Panc1 (cell line): ENCODE data around the gene GPR21. TPM values are rescaled to one million over a fixed set of nuclear protein-coding genes. Genes with fewer than 3 reads are reported as not detected.

ENCODE experiments used
- ATAC-seq: fragments of 200-7000 bp; cut with Tn5 transposase; 2 replicates; pipeline ENCODE4 v1.9.1; 2020; ENCODE audit warnings: mild to moderate bottlenecking, moderate library complexity
- BruUV-seq: library from RNA; stranded (reverse); fragments of 400-500 nt; replicated peaks from 2 replicates; lab custom pipeline; 2021; lab: Mats Ljungman, UMichigan
- CTCF ChIA-PET: fragments of 300-600 bp; sonication (Branson Sonifier 250); formaldehyde crosslinking; loops from one replicate; lab custom pipeline; 2022; ENCODE audit warnings: antibody characterized with exemption; lab: Charles Lee
- POLR2A ChIA-PET: fragments of 300-600 bp; sonication (Branson Sonifier 250); formaldehyde crosslinking; loops from one replicate; lab custom pipeline; 2022; ENCODE audit warnings: antibody characterized with exemption; lab: Charles Lee
- DNase-seq: peaks from one replicate; pipeline ENCODE4 v3.0.0-alpha.2; 2010; ENCODE audit warnings: low read depth, low spot score
- H3K27ac ChIP-seq: 2 replicates; pipeline ENCODE4 v1.5.1; 2011; ENCODE audit warnings: mild to moderate bottlenecking, low read length, inconsistent platforms
- H3K27me3 ChIP-seq: fragments of 200-500 bp; sonication (Bioruptor generic); 2 replicates; pipeline ENCODE4 v1.6.0; 2014; ENCODE audit warnings: low read length, inconsistent platforms; ENCODE audit not compliant: control insufficient read depth, insufficient read depth
- H3K36me3 ChIP-seq: fragments of 200-500 bp; sonication (Bioruptor generic); 2 replicates; pipeline ENCODE4 v1.5.1; 2014; ENCODE audit warnings: inconsistent platforms, mild to moderate bottlenecking, low read length, moderate library complexity; ENCODE audit not compliant: control insufficient read depth, insufficient read depth
- H3K4me1 ChIP-seq: 2 replicates; pipeline ENCODE4 v1.5.1; 2011; ENCODE audit warnings: inconsistent platforms, mild to moderate bottlenecking, low read length, moderate library complexity; ENCODE audit not compliant: control insufficient read depth, insufficient read depth
- H3K4me3 ChIP-seq, 2 experiments: 2 replicates each; pipeline ENCODE4 v1.5.1; 2011 to 2012; ENCODE audit warnings: low read depth in 2 of 2, low read length in 2 of 2, mild to moderate bottlenecking in 2 of 2, inconsistent platforms in 1 of 2, moderate library complexity in 1 of 2
- H3K9me3 ChIP-seq: fragments of 200-500 bp; sonication (Bioruptor generic); 2 replicates; pipeline ENCODE4 v1.5.1; 2014; ENCODE audit warnings: low read depth, mild to moderate bottlenecking, inconsistent platforms, low read length, moderate library complexity; ENCODE audit not compliant: control insufficient read depth, insufficient read depth
- POLR2AphosphoS5 ChIP-seq: IDR thresholded peaks from 2 replicates; pipeline ENCODE4 v1.6.1; 2012; ENCODE audit warnings: mild to moderate bottlenecking, low read depth, low read length, moderate library complexity
- SIN3A ChIP-seq: IDR thresholded peaks from 2 replicates; pipeline ENCODE4 v1.6.1; 2012; ENCODE audit warnings: low read depth, mild to moderate bottlenecking, low read length, moderate library complexity, borderline replicate concordance; ENCODE audit not compliant: insufficient read depth
- TCF7L2 ChIP-seq: IDR thresholded peaks from 2 replicates; pipeline ENCODE4 v1.6.1; 2011; ENCODE audit warnings: mild to moderate bottlenecking, low read depth, low read length, inconsistent platforms
- in situ Hi-C: cut with HindIII; loops from 2 replicates; pipeline ENCODE4 v1.10.0; 2016; ENCODE audit warnings: low sequenced_read_pairs, low pct_unique_long_range_greater_than_20kb
- intact Hi-C: fragments of 100-400 bp; cut with micrococcal nuclease; formaldehyde crosslinking; loops from one replicate; pipeline ENCODE4 v1.10.0; 2022; ENCODE audit not compliant: unreplicated experiment
- total RNA-seq: library from RNA; stranded (reverse); gene quantifications from one replicate; pipeline ENCODE4 v1.2.1, GENCODE V29; 2021; ENCODE audit not compliant: unreplicated experiment
- TF ChIP-seq, protein P1 (sequence below), 2 experiments: IDR thresholded peaks; 2 replicates each; pipeline ENCODE4 v1.6.1; 2011 to 2012; ENCODE audit warnings: low read depth in 2 of 2, control low read depth in 1 of 2, low read length in 1 of 2, mild to moderate bottlenecking in 1 of 2, moderate library complexity in 1 of 2; ENCODE audit not compliant: insufficient read depth in 1 of 2
- TF ChIP-seq, protein P2 (sequence below): fragments of 450-650 bp; IDR thresholded peaks from 2 replicates; pipeline ENCODE4 v1.5.1; 2017; ENCODE audit warnings: mild to moderate bottlenecking

Gene GPR21
- total RNA-seq, 1 experiment from 2014 or later, result not detected

DNA sequence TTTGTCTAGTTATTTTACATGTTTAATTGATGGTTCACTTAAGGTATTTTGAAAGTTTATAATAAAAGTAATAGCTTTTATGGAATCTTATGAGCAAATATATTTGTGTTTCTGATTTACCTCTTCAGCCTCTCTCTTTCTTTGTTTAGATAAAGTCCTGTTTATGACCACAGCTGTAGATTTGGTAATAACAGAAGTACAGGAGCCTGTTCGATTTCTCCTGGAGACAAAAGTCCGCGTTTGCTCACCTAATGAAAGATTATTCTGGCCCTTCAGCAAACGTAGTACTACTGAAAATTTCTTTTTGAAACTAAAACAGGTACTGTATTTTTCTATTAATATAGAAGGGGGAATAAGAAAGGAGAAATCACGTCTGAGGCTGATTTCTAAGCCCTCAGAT is 35.0 kb upstream of the GPR21 start:
- POLR2A ChIA-PET, result no interaction called here
- CTCF ChIA-PET, result interaction anchor here (0.6 kb wide), 1 partner anchor 361 kb away, joined by 3 read pairs; no protein-coding TSS in a partner anchor
- intact Hi-C loops (no loop called here), in situ Hi-C loops (no loop called here)
- H3K27ac ChIP-seq, result no peak overlapping the region
- DNase-seq (no peak), ATAC-seq (no peak)
- H3K36me3 ChIP-seq, result peaks cover 16% of the 10 kb centered on the region; the same call in 1 of the 2 replicates
- BruUV-seq, result no TSS peak
- H3K4me3 ChIP-seq, result no peak overlapping the region
- H3K4me1 ChIP-seq, result no peaks in the 10 kb centered on the region
- no peaks in the 10 kb centered on the region for H3K9me3 ChIP-seq
- TF ChIP-seq SIN3A, result no peak
- TF ChIP-seq, protein P1, sequence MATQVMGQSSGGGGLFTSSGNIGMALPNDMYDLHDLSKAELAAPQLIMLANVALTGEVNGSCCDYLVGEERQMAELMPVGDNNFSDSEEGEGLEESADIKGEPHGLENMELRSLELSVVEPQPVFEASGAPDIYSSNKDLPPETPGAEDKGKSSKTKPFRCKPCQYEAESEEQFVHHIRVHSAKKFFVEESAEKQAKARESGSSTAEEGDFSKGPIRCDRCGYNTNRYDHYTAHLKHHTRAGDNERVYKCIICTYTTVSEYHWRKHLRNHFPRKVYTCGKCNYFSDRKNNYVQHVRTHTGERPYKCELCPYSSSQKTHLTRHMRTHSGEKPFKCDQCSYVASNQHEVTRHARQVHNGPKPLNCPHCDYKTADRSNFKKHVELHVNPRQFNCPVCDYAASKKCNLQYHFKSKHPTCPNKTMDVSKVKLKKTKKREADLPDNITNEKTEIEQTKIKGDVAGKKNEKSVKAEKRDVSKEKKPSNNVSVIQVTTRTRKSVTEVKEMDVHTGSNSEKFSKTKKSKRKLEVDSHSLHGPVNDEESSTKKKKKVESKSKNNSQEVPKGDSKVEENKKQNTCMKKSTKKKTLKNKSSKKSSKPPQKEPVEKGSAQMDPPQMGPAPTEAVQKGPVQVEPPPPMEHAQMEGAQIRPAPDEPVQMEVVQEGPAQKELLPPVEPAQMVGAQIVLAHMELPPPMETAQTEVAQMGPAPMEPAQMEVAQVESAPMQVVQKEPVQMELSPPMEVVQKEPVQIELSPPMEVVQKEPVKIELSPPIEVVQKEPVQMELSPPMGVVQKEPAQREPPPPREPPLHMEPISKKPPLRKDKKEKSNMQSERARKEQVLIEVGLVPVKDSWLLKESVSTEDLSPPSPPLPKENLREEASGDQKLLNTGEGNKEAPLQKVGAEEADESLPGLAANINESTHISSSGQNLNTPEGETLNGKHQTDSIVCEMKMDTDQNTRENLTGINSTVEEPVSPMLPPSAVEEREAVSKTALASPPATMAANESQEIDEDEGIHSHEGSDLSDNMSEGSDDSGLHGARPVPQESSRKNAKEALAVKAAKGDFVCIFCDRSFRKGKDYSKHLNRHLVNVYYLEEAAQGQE (IDR thresholded peaks at IDR 0.05; ENCODE audit: insufficient read depth in 1 of 2, low read depth in 2 of 2, low read length in 1 of 2), result no peak
- no peak for TF ChIP-seq POLR2AphosphoS5
- TF ChIP-seq, protein P2, sequence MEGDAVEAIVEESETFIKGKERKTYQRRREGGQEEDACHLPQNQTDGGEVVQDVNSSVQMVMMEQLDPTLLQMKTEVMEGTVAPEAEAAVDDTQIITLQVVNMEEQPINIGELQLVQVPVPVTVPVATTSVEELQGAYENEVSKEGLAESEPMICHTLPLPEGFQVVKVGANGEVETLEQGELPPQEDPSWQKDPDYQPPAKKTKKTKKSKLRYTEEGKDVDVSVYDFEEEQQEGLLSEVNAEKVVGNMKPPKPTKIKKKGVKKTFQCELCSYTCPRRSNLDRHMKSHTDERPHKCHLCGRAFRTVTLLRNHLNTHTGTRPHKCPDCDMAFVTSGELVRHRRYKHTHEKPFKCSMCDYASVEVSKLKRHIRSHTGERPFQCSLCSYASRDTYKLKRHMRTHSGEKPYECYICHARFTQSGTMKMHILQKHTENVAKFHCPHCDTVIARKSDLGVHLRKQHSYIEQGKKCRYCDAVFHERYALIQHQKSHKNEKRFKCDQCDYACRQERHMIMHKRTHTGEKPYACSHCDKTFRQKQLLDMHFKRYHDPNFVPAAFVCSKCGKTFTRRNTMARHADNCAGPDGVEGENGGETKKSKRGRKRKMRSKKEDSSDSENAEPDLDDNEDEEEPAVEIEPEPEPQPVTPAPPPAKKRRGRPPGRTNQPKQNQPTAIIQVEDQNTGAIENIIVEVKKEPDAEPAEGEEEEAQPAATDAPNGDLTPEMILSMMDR, result no peak
- no peak for TF ChIP-seq TCF7L2
- H3K27me3 ChIP-seq, result no peaks in the 10 kb centered on the region

DNA sequence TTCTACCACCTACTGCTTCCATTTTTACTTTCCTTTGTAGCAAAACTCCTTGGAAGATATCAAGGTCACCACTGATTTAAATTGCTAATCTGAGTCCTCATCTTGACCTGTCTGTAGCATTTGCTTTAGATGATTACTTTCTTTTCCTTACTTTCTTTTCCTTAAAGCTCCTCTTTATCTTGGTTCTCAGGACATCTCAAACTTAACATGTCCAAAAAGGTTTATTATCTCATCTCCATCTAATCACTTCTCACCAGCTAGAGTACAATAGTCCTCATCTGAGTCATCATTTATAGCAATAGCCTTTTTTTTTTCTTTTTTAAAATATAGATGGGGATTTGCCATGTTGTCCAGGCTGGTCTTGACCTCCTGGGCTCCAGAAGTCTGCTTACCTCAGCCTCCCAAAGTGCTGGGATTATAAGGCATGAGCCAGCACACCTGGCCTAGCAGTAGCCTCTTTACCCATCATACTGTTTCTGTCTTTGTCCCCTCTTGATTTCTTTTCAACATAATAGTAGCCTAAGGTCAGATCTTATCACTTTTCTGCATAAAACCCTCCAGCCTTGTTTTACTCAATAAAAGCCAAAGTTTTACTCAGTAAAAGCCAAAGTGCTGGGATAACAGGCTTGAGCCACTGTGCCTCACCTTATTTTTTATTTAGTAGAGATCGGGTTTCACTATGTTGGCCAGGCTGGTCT is 32.9 kb upstream of the GPR21 start:
- no TSS peak for BruUV-seq
- H3K36me3 ChIP-seq, result peaks cover 16% of the 10 kb centered on the region; the same call in 1 of the 2 replicates
- intact Hi-C loops (no loop called here), in situ Hi-C loops (no loop called here)
- no peak overlapping the region for H3K27ac ChIP-seq
- H3K4me1 ChIP-seq, result no peaks in the 10 kb centered on the region
- ChIA-PET POLR2A (no interaction called here), CTCF (no interaction called here)
- no peaks in the 10 kb centered on the region for H3K9me3 ChIP-seq
- no peak for ATAC-seq
- no peak overlapping the region for H3K4me3 ChIP-seq
- no peaks in the 10 kb centered on the region for H3K27me3 ChIP-seq
- no peak for DNase-seq
- TF ChIP-seq, protein P2, result no peak
- TF ChIP-seq TCF7L2 (no peak), POLR2AphosphoS5 (no peak), SIN3A (no peak)
- TF ChIP-seq, protein P1 (IDR thresholded peaks at IDR 0.05; ENCODE audit: insufficient read depth in 1 of 2, low read depth in 2 of 2, low read length in 1 of 2), result no peak
